HG02763 (cell line): ENCODE measurements around the gene ASXL1.

Source experiments
- ATAC-seq: cut with Tn5 transposase; IDR thresholded peaks from one replicate; pipeline ENCODE4 v1.9.1; 2021; ENCODE audit warnings: mild to moderate bottlenecking, moderate library complexity; ENCODE audit not compliant: unreplicated experiment

Gene ASXL1

DNA sequence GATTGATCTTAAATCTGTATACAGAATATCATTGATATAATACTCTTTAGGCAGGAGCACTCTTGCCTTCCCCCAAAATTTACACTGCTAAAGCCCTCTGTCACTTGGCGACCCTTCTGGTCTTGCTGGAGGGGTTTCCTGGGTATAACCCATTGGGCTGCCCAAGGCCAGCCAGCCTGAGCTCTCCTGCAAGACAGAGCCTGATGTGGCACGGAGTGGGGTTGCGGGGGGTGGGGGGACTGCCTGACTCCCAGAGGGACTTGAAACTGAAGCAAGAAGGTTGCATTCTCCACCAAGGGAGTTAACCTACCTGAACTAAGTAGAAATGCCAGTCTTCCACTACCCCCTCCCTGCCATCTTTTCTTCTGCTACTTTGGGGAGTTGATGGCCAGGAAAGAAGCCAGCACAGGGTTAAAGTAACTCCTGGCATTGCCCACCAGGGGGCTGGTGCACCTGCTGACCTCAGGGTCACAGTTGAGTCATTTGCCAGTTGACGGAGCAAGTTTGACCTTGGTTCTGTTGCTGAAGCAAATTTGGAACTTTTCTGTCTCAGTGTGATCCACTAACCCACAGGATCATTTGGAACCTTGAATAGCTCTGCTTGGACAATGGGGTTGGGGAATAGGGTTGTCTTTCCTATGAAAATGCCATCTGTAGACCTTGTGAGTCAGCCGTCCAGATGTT lies 79.4 kb downstream of the ASXL1 start:
- no peak for ATAC-seq

GRCh38 chr20:32438331-32438858 lies 80.3 kb downstream of the ASXL1 start:
- no peak for ATAC-seq

DNA sequence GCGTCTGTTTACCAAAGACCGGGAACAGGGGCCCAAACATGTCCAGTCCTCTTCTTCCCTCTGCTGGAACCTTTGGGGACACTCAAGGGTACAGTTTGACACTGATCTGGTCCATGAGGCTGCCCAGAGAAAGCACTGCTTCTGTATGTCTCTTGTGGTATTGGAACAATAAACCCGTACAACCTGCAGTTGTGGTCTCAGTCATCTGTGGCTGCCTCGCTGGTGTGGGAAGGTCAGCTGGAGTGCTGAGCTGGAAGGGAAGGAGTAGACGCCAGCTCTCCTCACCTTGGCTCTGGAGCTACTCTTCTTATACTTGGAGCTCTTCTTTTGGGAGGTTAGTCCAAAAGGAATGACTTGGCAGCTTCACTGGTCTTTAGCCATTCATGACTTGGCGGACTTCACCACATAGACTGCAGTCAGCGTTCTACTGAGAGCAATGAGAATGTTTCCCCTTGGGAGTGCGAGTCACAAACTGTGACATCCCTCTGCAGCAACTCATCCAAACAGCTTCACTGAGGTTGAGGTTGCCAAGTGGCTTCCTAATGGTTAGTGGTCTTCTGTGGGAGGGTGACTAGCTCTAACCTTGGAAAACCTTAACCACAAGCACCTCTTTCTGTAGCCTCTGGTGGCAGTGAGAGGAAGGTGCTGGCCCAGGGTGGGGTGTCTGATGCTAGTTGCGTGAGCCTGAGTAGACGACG lies 81.2 kb downstream of the ASXL1 start:
- no peak for ATAC-seq

DNA sequence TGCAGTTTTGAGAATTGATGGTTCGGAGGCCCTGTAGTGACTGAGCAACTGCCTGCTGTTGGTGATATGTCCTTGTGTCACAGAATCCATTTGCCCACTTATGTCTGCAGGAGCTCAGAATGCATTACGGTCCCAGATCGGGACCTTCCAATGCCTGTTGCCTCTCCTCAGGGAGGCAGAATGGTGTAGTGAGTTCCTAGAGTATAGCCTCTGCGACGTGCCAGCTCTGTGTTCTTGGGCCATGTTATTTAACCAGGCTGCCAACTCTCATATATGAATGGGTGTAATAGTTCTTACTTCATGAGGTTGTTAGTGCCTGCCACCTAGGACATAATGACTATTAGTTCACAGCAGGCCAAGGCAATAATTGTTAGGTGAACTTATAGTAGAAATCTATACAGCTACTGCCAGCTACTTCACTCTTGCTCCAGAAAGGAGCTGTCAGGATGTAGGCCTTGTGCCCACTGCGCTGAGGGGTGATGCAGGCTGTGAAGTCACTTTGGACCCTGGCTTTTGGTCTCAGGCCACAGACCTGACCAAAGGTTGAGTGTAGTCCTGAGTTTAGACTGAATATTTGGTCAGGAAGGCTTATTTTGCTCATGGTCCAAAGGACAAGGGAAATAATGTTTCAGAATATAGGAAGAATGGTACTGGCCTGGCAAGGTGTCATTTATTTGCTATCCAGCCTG lies 82.1 kb downstream of the ASXL1 start:
- ATAC-seq = no peak

DNA sequence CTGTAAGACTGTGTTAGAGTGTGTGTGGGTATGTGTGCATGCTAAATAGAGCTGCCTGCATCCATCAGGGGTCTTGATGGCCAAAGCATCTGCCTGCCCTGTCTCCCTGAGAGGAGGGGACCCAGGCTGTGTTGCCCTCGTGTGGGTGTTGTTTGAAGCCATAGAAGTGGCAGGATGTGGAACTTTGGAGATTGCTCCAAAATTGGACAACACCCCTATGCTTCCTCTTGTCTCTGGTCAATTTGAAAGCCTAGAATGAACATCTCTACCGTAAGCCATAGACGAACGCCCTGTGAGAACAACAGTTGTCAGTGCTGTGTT lies 82.6 kb downstream of the ASXL1 start:
- ATAC-seq = no peak

GRCh38 chr20:32441638-32442037 lies 83.5 kb downstream of the ASXL1 start:
- no peak for ATAC-seq

GRCh38 chr20:32442630-32443373 lies 84.7 kb downstream of the ASXL1 start:
- ATAC-seq = no peak

GRCh38 chr20:32443386-32443974 lies 85.3 kb downstream of the ASXL1 start:
- no peak for ATAC-seq

GRCh38 chr20:32444474-32445220 lies 86.5 kb downstream of the ASXL1 start:
- ATAC-seq = no peak

DNA sequence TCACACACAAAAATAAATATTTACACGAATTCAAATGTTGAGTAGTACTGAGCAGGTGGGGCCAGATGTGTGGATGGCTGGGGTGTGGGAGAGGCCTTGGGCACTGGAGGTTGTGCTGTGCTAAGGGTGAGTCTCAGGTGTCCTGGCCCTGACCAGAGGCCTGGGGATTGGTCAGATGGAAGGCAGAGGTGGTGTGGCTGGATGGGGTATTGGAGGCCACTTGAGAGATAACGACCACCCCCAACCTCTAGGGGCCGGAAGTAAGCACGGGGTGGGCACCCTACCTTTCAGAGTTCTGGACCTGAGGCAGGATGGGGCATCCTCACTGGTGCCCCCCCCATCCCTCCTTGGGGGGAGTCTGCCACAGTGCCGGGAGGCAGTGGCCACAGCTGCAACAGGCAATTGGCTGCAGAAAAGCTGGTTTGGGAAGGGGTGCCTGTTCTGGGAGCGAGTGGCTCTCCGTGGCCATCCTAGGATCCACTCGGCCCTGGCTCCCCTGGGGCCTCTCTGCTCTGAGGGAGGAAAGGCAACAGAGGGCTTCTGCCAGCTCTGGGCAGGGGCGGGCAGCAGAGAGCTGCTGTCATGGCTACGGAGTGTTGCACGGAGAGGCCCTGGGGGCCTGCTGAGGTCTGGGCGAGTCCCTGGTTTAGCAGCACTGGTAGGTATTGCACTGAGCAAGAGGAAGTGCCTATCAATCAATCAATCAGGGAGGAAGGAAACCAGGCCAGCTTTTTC lies 87.6 kb downstream of the ASXL1 start:
- ATAC-seq = no peak

DNA sequence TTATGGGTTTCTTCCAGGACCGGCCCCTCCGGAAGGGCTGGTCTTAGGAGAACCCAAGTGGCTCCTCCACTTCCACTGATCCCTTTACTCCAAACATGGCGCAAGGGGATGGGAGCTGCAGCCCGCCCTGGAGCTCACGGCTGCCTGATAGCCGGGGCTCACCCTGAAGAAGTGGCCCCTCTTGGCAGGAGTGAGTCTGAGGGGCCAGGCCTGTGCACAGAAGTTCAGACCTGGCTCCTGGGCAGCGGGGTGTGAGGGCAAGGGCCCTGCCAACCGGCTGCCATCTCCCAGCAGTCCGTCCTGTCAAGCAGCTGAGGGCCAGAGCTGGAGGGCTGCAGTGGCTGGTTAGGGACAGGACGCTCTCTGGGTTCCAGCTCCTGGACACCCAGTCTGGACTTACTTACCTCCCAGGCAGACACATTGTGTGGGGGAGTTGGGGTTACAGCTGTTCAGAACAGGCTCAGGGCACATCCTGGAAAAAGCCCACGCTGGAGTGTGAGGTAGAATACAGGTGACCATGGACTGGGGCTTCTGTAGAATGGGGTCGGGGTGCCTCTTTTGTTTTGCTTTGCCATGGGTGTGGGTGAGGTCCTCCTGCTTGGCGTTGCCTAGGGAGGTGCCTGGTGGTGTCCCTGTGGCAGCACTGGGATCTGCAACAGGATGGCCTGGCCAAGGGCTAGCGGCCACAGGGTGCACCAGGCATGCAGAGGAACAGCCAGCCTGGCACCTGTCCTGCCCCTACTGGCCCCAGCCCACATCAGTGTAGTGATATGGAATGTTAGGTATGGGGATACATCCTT lies 88.4 kb downstream of the ASXL1 start:
- ATAC-seq = no peak

- no peak for ATAC-seq
Measured at GRCh38 chr20:32447136-32448027, 89.3 kb downstream of the ASXL1 start.

GRCh38 chr20:32448306-32449056 lies 90.3 kb downstream of the ASXL1 start:
- no peak for ATAC-seq

- no peak for ATAC-seq
Measured at GRCh38 chr20:32449057-32449889, 91.1 kb downstream of the ASXL1 start.

- ATAC-seq = no peak
Measured at GRCh38 chr20:32449890-32450401, 91.8 kb downstream of the ASXL1 start.
